Kidney (tissue), 22 donors: Measurements from ENCODE around the gene ORMDL3. TPM values are rescaled to one million over a fixed set of nuclear protein-coding genes. Genes with fewer than 3 reads are reported as not detected.
A peak's percentile ranks its signal among the peaks of the same experiment; 100 is the strongest.

Source experiments
- DNase-seq, 5 donors: peaks; one replicate each; pipeline ENCODE4 v3.0.0-alpha.2; 2013 to 2020
- FAIRE-seq: peaks from 2 replicates; lab custom pipeline; 2012; peaks lifted over from hg19 to GRCh38; lab: Jason Lieb, UNC
- H3K27ac ChIP-seq, 2 donors: one replicate each; pipeline ENCODE4 v1.7.0; 2013; ENCODE audit warnings: low read depth in 2 of 2, low read length in 2 of 2, inconsistent platforms in 1 of 2
- H3K27me3 ChIP-seq: one replicate; pipeline ENCODE4 v1.7.1; 2013; ENCODE audit warnings: low read length, inconsistent platforms; ENCODE audit not compliant: control insufficient read depth, insufficient read depth
- H3K36me3 ChIP-seq, 3 donors: one replicate each; pipeline versions ENCODE4 v1.7.0 to v1.7.1; 2013; ENCODE audit warnings: low read length in 3 of 3, control low read depth in 1 of 3, inconsistent platforms in 1 of 3; ENCODE audit not compliant: insufficient read depth in 3 of 3, control insufficient read depth in 2 of 3
- H3K4me1 ChIP-seq, 3 donors: one replicate each; pipeline versions ENCODE4 v1.7.0 to v1.7.1; 2013; ENCODE audit warnings: low read length in 3 of 3, inconsistent platforms in 1 of 3, low read depth in 1 of 3; ENCODE audit not compliant: control insufficient read depth in 2 of 3, insufficient read depth in 2 of 3
- H3K4me3 ChIP-seq, 3 donors: one replicate each; pipeline versions ENCODE4 v1.7.0 to v1.8.1; 2013; ENCODE audit warnings: low read length in 3 of 3, control low read depth in 1 of 3, inconsistent platforms in 1 of 3
- H3K9ac ChIP-seq, 3 donors: one replicate each; pipeline versions ENCODE4 v1.7.0 to v1.7.1; 2013; ENCODE audit warnings: low read length in 3 of 3, control low read depth in 1 of 3, inconsistent platforms in 1 of 3
- H3K9me3 ChIP-seq, 3 donors: one replicate each; pipeline versions ENCODE4 v1.7.0 to v1.7.1; 2013; ENCODE audit warnings: low read length in 3 of 3, control low read depth in 1 of 3, inconsistent platforms in 1 of 3; ENCODE audit not compliant: control insufficient read depth in 2 of 3, insufficient read depth in 1 of 3
- CTCF ChIP-seq: IDR thresholded peaks from 3 replicates; pipeline ENCODE4 v1.5.1; 2012; ENCODE audit warnings: mild to moderate bottlenecking, moderate library complexity, borderline replicate concordance; ENCODE audit not compliant: insufficient read depth; ENCODE audit errors: extremely low read depth
- intact Hi-C: fragments of 100-400 bp; cut with DNase I; formaldehyde crosslinking; loops from one replicate; pipeline ENCODE4 v1.11.1; 2022
- long read RNA-seq, 10 donors: library from polyadenylated mRNA in 1 of 10; unstranded in 1 of 10; transcript quantifications; one replicate each; pipeline ENCODE4 v2.0.0 and lab custom pipeline, GENCODE V29; 2021 to 2026
- polyA plus RNA-seq: library from polyadenylated mRNA; stranded (reverse); fragments of 350-450 nt; fragmentation: Illumina TruSeq; extraction: RNeasy Lipid Tissue Mini Kit (QIAGEN cat#74804); gene quantifications from one replicate; pipeline ENCODE4 v1.2.3, GENCODE V29; 2014; ENCODE audit warnings: low read depth, low replicate concordance; ENCODE audit not compliant: insufficient read depth
- total RNA-seq: library from RNA; stranded (reverse); fragmentation: NEBNext Ultra II Directional; extraction: Animal tissue kit (Norgen Biotek cat#: 25700); gene quantifications from one replicate; pipeline ENCODE4 v1.2.1, GENCODE V29; 2021
- donor health status: control.
- donor health status: control.
- donor health status: control.
- donor health status: control.
- donor health status: control.
- donor health status: DM: yes; HTN: yes; CAD: no.
- donor health status: Normal renal cell carcinoma (clear cell type).

ORMDL3 gene
- 48.8 TPM for total RNA-seq
- 85.9 TPM for polyA plus RNA-seq
- long read RNA-seq, donor 1, transcript ORMDL3-204 (4 exons, 2,106 nt): major isoform, 10 of 25 reads
- long read RNA-seq, donor 1, transcript ORMDL3-201 (4 exons, 2,111 nt): major isoform, 10 of 25 reads
- long read RNA-seq, donor 1, partial matches to known transcripts: 0 of 25 reads
- long read RNA-seq, donor 1, other reads (novel, unspliced or antisense): 5 of 25 reads
- long read RNA-seq, donor 2, transcript ORMDL3-201 (4 exons, 2,111 nt): major isoform, 17 of 21 reads
- long read RNA-seq, donor 2, partial matches to known transcripts: 0 of 21 reads
- long read RNA-seq, donor 2, other reads (novel, unspliced or antisense): 0 of 21 reads
- long read RNA-seq, donor 3, transcript ORMDL3-201 (4 exons, 2,111 nt): major isoform, 14 of 20 reads
- long read RNA-seq, donor 3, transcript ORMDL3-204 (4 exons, 2,106 nt): minor isoform, 6 of 20 reads
- long read RNA-seq, donor 3, partial matches to known transcripts: 0 of 20 reads
- long read RNA-seq, donor 3, other reads (novel, unspliced or antisense): 0 of 20 reads
- long read RNA-seq, donor 4, transcript ORMDL3-201 (4 exons, 2,111 nt): major isoform, 7 of 10 reads
- long read RNA-seq, donor 4, partial matches to known transcripts: 0 of 10 reads
- long read RNA-seq, donor 4, other reads (novel, unspliced or antisense): 0 of 10 reads
- long read RNA-seq, donor 5, partial matches to known transcripts: 0 of 1 reads
- long read RNA-seq, donor 5, other reads (novel, unspliced or antisense): 0 of 1 reads
- long read RNA-seq, donor 6, transcript ORMDL3-201 (4 exons, 2,111 nt): major isoform, 7 of 11 reads
- long read RNA-seq, donor 6, partial matches to known transcripts: 0 of 11 reads
- long read RNA-seq, donor 6, other reads (novel, unspliced or antisense): 0 of 11 reads
- long read RNA-seq, donor 7, partial matches to known transcripts: 0 of 4 reads
- long read RNA-seq, donor 7, other reads (novel, unspliced or antisense): 4 of 4 reads
- long read RNA-seq, donor 8, transcript ORMDL3-201 (4 exons, 2,111 nt): major isoform, 12 of 29 reads
- long read RNA-seq, donor 8, transcript ORMDL3-204 (4 exons, 2,106 nt): minor isoform, 5 of 29 reads
- long read RNA-seq, donor 8, partial matches to known transcripts: 12 of 29 reads
- long read RNA-seq, donor 8, other reads (novel, unspliced or antisense): 0 of 29 reads
- long read RNA-seq, donor 9, transcript ORMDL3-201 (4 exons, 2,111 nt): major isoform, 8 of 12 reads
- long read RNA-seq, donor 9, partial matches to known transcripts: 0 of 12 reads
- long read RNA-seq, donor 9, other reads (novel, unspliced or antisense): 0 of 12 reads
- long read RNA-seq, donor 10, transcript ORMDL3-201 (4 exons, 2,111 nt): major isoform, 8 of 10 reads
- long read RNA-seq, donor 10, partial matches to known transcripts: 0 of 10 reads
- long read RNA-seq, donor 10, other reads (novel, unspliced or antisense): 0 of 10 reads

GRCh38 chr17:39927101-39927928 lies at the start of gene ORMDL3, which contains the start of gene LRRC3C:
ORMDL3 (minus strand) TSS chr17:39927601; CDS start chr17:39924203, 3,398 bp downstream.
LRRC3C (plus strand) TSS chr17:39927732; CDS start chr17:39941524, 13,792 bp downstream.
- TF ChIP-seq CTCF: no peak
- Histone ChIP-seq H3K9me3 (no peaks in the 10 kb centered on the region), H3K4me1 (peaks cover 5 to 43% (median 26%) of the 10 kb centered on the region in 3 donors), H3K27ac (peak within 1 kb of the TSS; percentile 88 to 89), H3K9ac (peak within 1 kb of the TSS; percentile 44 to 92 (median 85)), H3K27me3 (no peaks in the 10 kb centered on the region), H3K4me3 (peak within 1 kb of the TSS; percentile 87 to 99 (median 95)), H3K36me3 (peaks cover 0 to 17% (median 10%) of the 10 kb centered on the region in 3 donors)
- DNase-seq: peak; percentile 96 to 98 (median 97)
- peak; percentile 21 for FAIRE-seq
- intact Hi-C loops: no loop called here

GRCh38 chr17:39975801-39976200 lies 48.4 kb upstream of the ORMDL3 start:
- peaks cover 0 to 5% (median 0%) of the 10 kb centered on the region in 3 donors for H3K4me1 ChIP-seq
- H3K9ac ChIP-seq: no peak overlapping the region
- intact Hi-C loops: no loop called here
- no peaks in the 10 kb centered on the region for H3K9me3 ChIP-seq
- H3K27me3 ChIP-seq: no peaks in the 10 kb centered on the region
- no peak for TF ChIP-seq CTCF
- DNase-seq (no peak), FAIRE-seq (no peak)
- no peak overlapping the region for H3K27ac ChIP-seq
- H3K36me3 ChIP-seq: no peaks in the 10 kb centered on the region
- no peak overlapping the region for H3K4me3 ChIP-seq

- no peaks in the 10 kb centered on the region for H3K9me3 ChIP-seq
- DNase-seq (no peak), FAIRE-seq (no peak)
- H3K27ac ChIP-seq: no peak overlapping the region
- H3K36me3 ChIP-seq: no peaks in the 10 kb centered on the region
- H3K27me3 ChIP-seq: no peaks in the 10 kb centered on the region
- no peak overlapping the region for H3K9ac ChIP-seq
- H3K4me1 ChIP-seq: no peaks in the 10 kb centered on the region
- intact Hi-C loops: no loop called here
- no peak for TF ChIP-seq CTCF
- H3K4me3 ChIP-seq: no peak overlapping the region
Observed at GRCh38 chr17:39974433-39974832, 47.0 kb upstream of the ORMDL3 start.
